Suprapubic skin (tissue), 4 donors: Measurements from ENCODE around the gene CDH4. TPM values are rescaled to one million over a fixed set of nuclear protein-coding genes. Genes with fewer than 3 reads are reported as not detected.

Experiments
- DNase-seq, 2 donors: peaks; one replicate each; pipeline ENCODE4 v3.0.0-alpha.2; 2019; ENCODE audit warnings: low spot score in 2 of 2
- H3K27ac ChIP-seq: fragments of 200-600 bp; sonication (generic); one replicate; pipeline ENCODE4 v1.5.1; 2019
- H3K27me3 ChIP-seq: fragments of 200-600 bp; sonication (generic); one replicate; pipeline ENCODE4 v1.5.1; 2019
- H3K36me3 ChIP-seq: fragments of 200-600 bp; sonication (generic); one replicate; pipeline ENCODE4 v1.5.1; 2019
- H3K4me1 ChIP-seq: fragments of 200-600 bp; sonication (generic); one replicate; pipeline ENCODE4 v1.5.1; 2019
- H3K4me3 ChIP-seq: fragments of 200-600 bp; sonication (generic); one replicate; pipeline ENCODE4 v1.5.1; 2019; ENCODE audit warnings: mild to moderate bottlenecking
- H3K9me3 ChIP-seq: fragments of 200-600 bp; sonication (generic); one replicate; pipeline ENCODE4 v1.5.1; 2019
- CTCF ChIP-seq, 2 donors: fragments of 200-600 bp in 1 of 2; fragments of 450-650 bp in 1 of 2; sonication (generic) in 1 of 2; IDR thresholded peaks; one replicate each; pipeline ENCODE4 v1.5.1; 2016 to 2019; ENCODE audit warnings: antibody characterized with exemption in 2 of 2, mild to moderate bottlenecking in 1 of 2, moderate library complexity in 1 of 2
- EP300 ChIP-seq: sonication (generic); formaldehyde crosslinking; IDR thresholded peaks from one replicate; pipeline ENCODE4 v1.6.1; 2017; ENCODE audit warnings: antibody characterized with exemption
- POLR2A ChIP-seq, 2 donors: fragments of 450-650 bp; IDR thresholded peaks; one replicate each; pipeline ENCODE4 v1.6.1; 2017; ENCODE audit warnings: antibody characterized with exemption in 2 of 2, mild to moderate bottlenecking in 2 of 2, moderate library complexity in 2 of 2
- POLR2AphosphoS5 ChIP-seq, 3 donors: sonication (generic); formaldehyde crosslinking; IDR thresholded peaks; one replicate each; pipeline ENCODE4 v1.6.1; 2017; ENCODE audit warnings: antibody characterized with exemption in 3 of 3
- WGBS: methylation state at CpG from one replicate; pipeline ENCODE4 v1.1.5; 2018; 5-methylcytosine and 5-hydroxymethylcytosine counted together
- total RNA-seq, 4 donors: library from RNA; depleted of rRNA; stranded (reverse); fragments of >200 nt; gene quantifications; one replicate each; pipeline ENCODE4 v1.1.0, GENCODE V29; 2016

Gene CDH4
- total RNA-seq, 4 donors from 2014 or later: 0.91 to 5.9 (median 2.6) TPM

- H3K4me1 ChIP-seq: no peaks in the 10 kb centered on the region
- H3K36me3 ChIP-seq: no peaks in the 10 kb centered on the region
- WGBS: 79% methylated on average over 12 of the region's 20 CpGs
- no peak overlapping the region for H3K27ac ChIP-seq
- DNase-seq: peak in 1 of 2 donors; percentile 67
- TF ChIP-seq POLR2AphosphoS5 (IDR thresholded peaks at IDR 0.05) (no peak), EP300 (no peak), CTCF (IDR thresholded peaks at IDR 0.05) (no peak), POLR2A (IDR thresholded peaks at IDR 0.05) (no peak)
- H3K9me3 ChIP-seq: no peaks in the 10 kb centered on the region
- H3K27me3 ChIP-seq: peaks cover 36% of the 10 kb centered on the region
- no peak overlapping the region for H3K4me3 ChIP-seq
These were observed 701.3 kb downstream of the CDH4 start for GRCh38 chr20:61953037-61954021.

- Histone ChIP-seq H3K27me3 (peaks cover 36% of the 10 kb centered on the region), H3K9me3 (no peaks in the 10 kb centered on the region), H3K4me1 (no peaks in the 10 kb centered on the region), H3K4me3 (no peak overlapping the region), H3K27ac (no peak overlapping the region), H3K36me3 (no peaks in the 10 kb centered on the region)
- TF ChIP-seq POLR2AphosphoS5 (IDR thresholded peaks at IDR 0.05) (no peak), CTCF (IDR thresholded peaks at IDR 0.05) (no peak), EP300 (no peak)
- 56% methylated on average over 15 of the region's 16 CpGs for WGBS
- peak in 1 of 2 donors; percentile 69 for DNase-seq
These were observed 702.4 kb downstream of the CDH4 start for GRCh38 chr20:61954276-61955021.

- Histone ChIP-seq H3K4me1 (no peaks in the 10 kb centered on the region), H3K27me3 (peaks cover 30% of the 10 kb centered on the region), H3K36me3 (no peaks in the 10 kb centered on the region), H3K4me3 (no peak overlapping the region), H3K9me3 (no peaks in the 10 kb centered on the region), H3K27ac (no peak overlapping the region)
- DNase-seq: no peak
- 78% methylated on average over 6 of the region's 6 CpGs for WGBS
- TF ChIP-seq POLR2AphosphoS5 (IDR thresholded peaks at IDR 0.05) (no peak), EP300 (no peak), CTCF (IDR thresholded peaks at IDR 0.05) (no peak), POLR2A (IDR thresholded peaks at IDR 0.05) (no peak)
These were observed 703.8 kb downstream of the CDH4 start for GRCh38 chr20:61955668-61956395.

- no peak overlapping the region for H3K4me3 ChIP-seq
- DNase-seq: no peak
- 71% methylated on average over 12 of the region's 12 CpGs for WGBS
These were observed 704.6 kb downstream of the CDH4 start for GRCh38 chr20:61956396-61957342.

More at GRCh38 chr20:61956396-61957342, 704.6 kb downstream of the CDH4 start:
- Histone ChIP-seq H3K9me3 (no peaks in the 10 kb centered on the region), H3K27ac (no peak overlapping the region), H3K4me1 (no peaks in the 10 kb centered on the region), H3K36me3 (no peaks in the 10 kb centered on the region), H3K27me3 (peaks cover 27% of the 10 kb centered on the region)
- TF ChIP-seq POLR2A (IDR thresholded peaks at IDR 0.05) (no peak), POLR2AphosphoS5 (IDR thresholded peaks at IDR 0.05) (no peak), EP300 (no peak), CTCF (IDR thresholded peaks at IDR 0.05) (no peak)
